HG03025 (cell line): ENCODE data around the gene CORO6.

ENCODE experiments used
- ATAC-seq: cut with Tn5 transposase; IDR thresholded peaks from one replicate; pipeline ENCODE4 v1.9.1; 2021; ENCODE audit warnings: mild to moderate bottlenecking, moderate library complexity; ENCODE audit not compliant: unreplicated experiment, low FRiP score

The CORO6 gene

GRCh38 chr17:29614349-29615047 is 8.2 kb downstream of the CORO6 start:
- ATAC-seq: no peak

- ATAC-seq: no peak
Observed at GRCh38 chr17:29613856-29614255, 8.9 kb downstream of the CORO6 start.

- no peak for ATAC-seq
Observed at GRCh38 chr17:29613352-29613837, 9.3 kb downstream of the CORO6 start.

- no peak for ATAC-seq
Observed at GRCh38 chr17:29612404-29613280, 10.1 kb downstream of the CORO6 start.

GRCh38 chr17:29612094-29612403 is 10.7 kb downstream of the CORO6 start:
- ATAC-seq: no peak

GRCh38 chr17:29611351-29612093 is 11.2 kb downstream of the CORO6 start:
- no peak for ATAC-seq

- no peak for ATAC-seq
Observed at GRCh38 chr17:29610395-29610794, 12.3 kb downstream of the CORO6 start.

- ATAC-seq: no peak
Observed at GRCh38 chr17:29608986-29609385, 13.7 kb downstream of the CORO6 start.

- ATAC-seq: no peak
Observed at GRCh38 chr17:29607557-29608195, 15.0 kb downstream of the CORO6 start.

- no peak for ATAC-seq
Observed at GRCh38 chr17:29603109-29603674, 19.5 kb downstream of the CORO6 start.

- ATAC-seq: no peak
Observed at GRCh38 chr17:29597361-29598172, 25.1 kb downstream of the CORO6 start.

- ATAC-seq: no peak
Observed at GRCh38 chr17:29596811-29597210, 25.9 kb downstream of the CORO6 start.

GRCh38 chr17:29595943-29596774 is 26.6 kb downstream of the CORO6 start:
- no peak for ATAC-seq

GRCh38 chr17:29595107-29595942 is 27.4 kb downstream of the CORO6 start:
- no peak for ATAC-seq

- no peak for ATAC-seq
Observed at GRCh38 chr17:29594519-29595090, 28.1 kb downstream of the CORO6 start.

GRCh38 chr17:29593591-29594518 is 28.9 kb downstream of the CORO6 start:
- ATAC-seq: no peak
